GM15510 (cell line): ENCODE measurements around the gene MPST.

Experiments
- POLR2A ChIP-seq: IDR thresholded peaks from 3 replicates; pipeline ENCODE4 v1.6.1; 2011; ENCODE audit warnings: borderline replicate concordance; ENCODE audit not compliant: insufficient read length; ENCODE audit errors: extremely low read depth

The MPST gene

GRCh38 chr22:37044634-37045625, 25.4 kb downstream of the MPST start:
- no peak for TF ChIP-seq POLR2A

- no peak for TF ChIP-seq POLR2A
Observed at GRCh38 chr22:37045958-37046357, 26.4 kb downstream of the MPST start.

GRCh38 chr22:37046589-37046988, 27.0 kb downstream of the MPST start:
- TF ChIP-seq POLR2A, result no peak

- no peak for TF ChIP-seq POLR2A
Observed at GRCh38 chr22:37047006-37047405, 27.5 kb downstream of the MPST start.

- TF ChIP-seq POLR2A, result no peak
Observed at GRCh38 chr22:37048133-37048532, 28.6 kb downstream of the MPST start.

- TF ChIP-seq POLR2A, result no peak
Observed at GRCh38 chr22:37049224-37049623, 29.7 kb downstream of the MPST start.

GRCh38 chr22:37050913-37051312, 31.4 kb downstream of the MPST start:
- no peak for TF ChIP-seq POLR2A

- TF ChIP-seq POLR2A, result peak; percentile 51
Observed at GRCh38 chr22:37051391-37052385, 32.1 kb downstream of the MPST start, which contains the start of gene KCTD17. Gene KCTD17 (plus strand): TSS chr22:37051742. CDS start chr22:37051761, 19 bp downstream.

GRCh38 chr22:37052386-37053309, 33.1 kb downstream of the MPST start:
- no peak for TF ChIP-seq POLR2A

- no peak for TF ChIP-seq POLR2A
Observed at GRCh38 chr22:37053310-37054055, 33.9 kb downstream of the MPST start.

- TF ChIP-seq POLR2A, result no peak
Observed at GRCh38 chr22:37054056-37054395, 34.5 kb downstream of the MPST start.

- no peak for TF ChIP-seq POLR2A
Observed at GRCh38 chr22:37054600-37055365, 35.2 kb downstream of the MPST start.

GRCh38 chr22:37056246-37056645, 36.7 kb downstream of the MPST start:
- no peak for TF ChIP-seq POLR2A
